ENCODE data around the gene WASHC4. TPM values are rescaled to one million over a fixed set of nuclear protein-coding genes. Genes with fewer than 3 reads are reported as not detected.

The WASHC4 gene
- total RNA-seq (10 to 100 TPM; 32.5 to 33.6 TPM), total RNA-seq (64.2 to 362 (median 190) reads per million in 172 experiments)
- polyA plus RNA-seq (2013, experiment 1 of 2), result 39.4 TPM
- 49.2 TPM for polyA plus RNA-seq (2013, experiment 2 of 2)

- Histone ChIP-seq H3K4me3 (ENCODE audit: low read length) (peak within 1 kb of the TSS; percentile 93), H3K36me3 (ENCODE audit: insufficient read depth, low read length) (peaks cover 15% of the 10 kb centered on the region), H3K27me3 (ENCODE audit: control insufficient read depth in 1 of 2, insufficient read depth in 2 of 2, low read length in 2 of 2) (peaks cover 4 to 9% of the 10 kb centered on the region in 2 experiments), H3K9me3 (ENCODE audit: control insufficient read depth in 1 of 2, insufficient read depth in 1 of 2, low read length in 2 of 2) (no peaks in the 10 kb centered on the region), H3K4me1 (ENCODE audit: insufficient read depth, low read length) (peaks cover 13% of the 10 kb centered on the region), H3K27ac (ENCODE audit: low read depth in 1 of 2, low read length in 2 of 2) (peak within 1 kb of the TSS; percentile 95 to 96)
- TF ChIP-seq CTCF (IDR thresholded peaks at IDR 0.05), result no peak
- CTCF ChIA-PET, result no interaction called here
- Mint-ChIP-seq H3K27ac (peak within 1 kb of the TSS; percentile 89), H3K27me3 (peaks cover 30% of the 10 kb centered on the region), H3K4me3 (peak within 1 kb of the TSS; percentile 98), H3K36me3 (ENCODE audit: low read depth) (peaks cover 35% of the 10 kb centered on the region), H3K9me3 (no peaks in the 10 kb centered on the region), H3K4me1 (ENCODE audit: low read depth) (peaks cover 49% of the 10 kb centered on the region)
- intact Hi-C loops (cut with DNase I, micrococcal nuclease), result loop anchor here in 1 of 2 experiments (5.0 to 10.0 kb wide), 7 partner anchors 125 to 1985 kb away; partner anchors contain the start of genes C12orf75, CRY1, EID3 and HCFC2
- ATAC-seq (ENCODE audit: poor library complexity) (peak; percentile 95), DNase-seq (peak; percentile 87 to 96 (median 90))
- POLR2A ChIA-PET, result interaction anchor here (0.6 to 1.8 kb wide), 16 partner anchors 8 to 1848 kb away, joined by 3 to 17 read pairs (median 3); partner anchors contain the start of genes HSP90B1, NFYB and TMEM263
These were observed at the start of gene WASHC4 for GRCh38 chr12:105107494-105108371. TSS of gene WASHC4 (plus strand) at chr12:105107731. CDS start at chr12:105107801, 70 bp downstream.

GRCh38 chr12:105060715-105061378 lies 46.7 kb upstream of the WASHC4 start:
- ATAC-seq (ENCODE audit: poor library complexity), result no peak
- no peaks in the 10 kb centered on the region for H3K36me3 Mint-ChIP-seq (ENCODE audit: low read depth)
- H3K4me3 ChIP-seq (ENCODE audit: low read length), result no peak overlapping the region
- no peak overlapping the region for H3K4me3 Mint-ChIP-seq
- ChIA-PET POLR2A (no interaction called here), CTCF (no interaction called here)
- no peaks in the 10 kb centered on the region for H3K9me3 ChIP-seq (ENCODE audit: control insufficient read depth in 1 of 2, insufficient read depth in 1 of 2, low read length in 2 of 2)
- no peak overlapping the region for H3K27ac ChIP-seq (ENCODE audit: low read depth in 1 of 2, low read length in 2 of 2)
- H3K27me3 ChIP-seq (ENCODE audit: control insufficient read depth in 1 of 2, insufficient read depth in 2 of 2, low read length in 2 of 2), result no peaks in the 10 kb centered on the region
- no peaks in the 10 kb centered on the region for H3K4me1 ChIP-seq (ENCODE audit: insufficient read depth, low read length)
- no peaks in the 10 kb centered on the region for H3K36me3 ChIP-seq (ENCODE audit: insufficient read depth, low read length)
- no peaks in the 10 kb centered on the region for H3K9me3 Mint-ChIP-seq
- TF ChIP-seq CTCF (IDR thresholded peaks at IDR 0.05), result no peak
- intact Hi-C loops (cut with DNase I, micrococcal nuclease), result no loop called here
- peaks cover 11% of the 10 kb centered on the region for H3K27me3 Mint-ChIP-seq
- H3K27ac Mint-ChIP-seq, result no peak overlapping the region
- no peak for DNase-seq
- H3K4me1 Mint-ChIP-seq (ENCODE audit: low read depth), result no peaks in the 10 kb centered on the region

- no peak for DNase-seq
- Histone ChIP-seq H3K36me3 (ENCODE audit: insufficient read depth, low read length) (no peaks in the 10 kb centered on the region), H3K9me3 (ENCODE audit: control insufficient read depth in 1 of 2, insufficient read depth in 1 of 2, low read length in 2 of 2) (no peaks in the 10 kb centered on the region), H3K4me1 (ENCODE audit: insufficient read depth, low read length) (no peaks in the 10 kb centered on the region), H3K27ac (ENCODE audit: low read depth in 1 of 2, low read length in 2 of 2) (no peak overlapping the region), H3K4me3 (ENCODE audit: low read length) (no peak overlapping the region), H3K27me3 (ENCODE audit: control insufficient read depth in 1 of 2, insufficient read depth in 2 of 2, low read length in 2 of 2) (no peaks in the 10 kb centered on the region)
- H3K36me3 Mint-ChIP-seq (ENCODE audit: low read depth), result no peaks in the 10 kb centered on the region
- ATAC-seq (ENCODE audit: poor library complexity), result no peak
- H3K9me3 Mint-ChIP-seq, result no peaks in the 10 kb centered on the region
- no peak overlapping the region for H3K27ac Mint-ChIP-seq
- CTCF ChIA-PET, result no interaction called here
- TF ChIP-seq CTCF (IDR thresholded peaks at IDR 0.05), result no peak
- no peak overlapping the region for H3K4me3 Mint-ChIP-seq
- intact Hi-C loops (cut with DNase I, micrococcal nuclease), result no loop called here
- H3K4me1 Mint-ChIP-seq (ENCODE audit: low read depth), result no peaks in the 10 kb centered on the region
- peaks cover 11% of the 10 kb centered on the region for H3K27me3 Mint-ChIP-seq
- POLR2A ChIA-PET, result no interaction called here
These were observed 42.9 kb upstream of the WASHC4 start for GRCh38 chr12:105064564-105065178.
